ENCODE results near the gene FSTL4. TPM values are rescaled to one million over a fixed set of nuclear protein-coding genes. Genes with fewer than 3 reads are reported as not detected.
"Not testable (repeated sequence)": the region's sequence is repeated elsewhere in the genome, so short reads cannot be mapped to it uniquely, and the experiment has no call there.

Gene FSTL4
- total RNA-seq, 2 donors from 2014 or later = 0.46 TPM; not detected in 1

- no peak for DNase-seq (ENCODE audit: low spot score)
Measured at GRCh38 chr5:133400120-133400519, 212.2 kb downstream of the FSTL4 start.

GRCh38 chr5:133399247-133399891 is 213.0 kb downstream of the FSTL4 start:
- intact Hi-C loops (cut with DNase I) = no loop called here
- no peak for DNase-seq (ENCODE audit: low spot score)

More at GRCh38 chr5:133400120-133400519, 212.2 kb downstream of the FSTL4 start:
- intact Hi-C loops (cut with DNase I) = no loop called here

- intact Hi-C loops (cut with DNase I) = no loop called here
- DNase-seq (ENCODE audit: low spot score) = no peak
Measured at GRCh38 chr5:133398646-133399101, 213.7 kb downstream of the FSTL4 start.

GRCh38 chr5:133397990-133398645 is 214.2 kb downstream of the FSTL4 start:
- intact Hi-C loops (cut with DNase I) = no loop called here
- DNase-seq (ENCODE audit: low spot score) = no peak

GRCh38 chr5:133397348-133397747 is 215.0 kb downstream of the FSTL4 start:
- intact Hi-C loops (cut with DNase I) = no loop called here
- no peak for DNase-seq (ENCODE audit: low spot score)

GRCh38 chr5:133396814-133397213 is 215.5 kb downstream of the FSTL4 start:
- intact Hi-C loops (cut with DNase I) = no loop called here
- no peak for DNase-seq (ENCODE audit: low spot score)

GRCh38 chr5:133396187-133396741 is 216.1 kb downstream of the FSTL4 start:
- intact Hi-C loops (cut with DNase I) = no loop called here
- DNase-seq (ENCODE audit: low spot score) = no peak

- DNase-seq (ENCODE audit: low spot score); intact Hi-C loops (cut with DNase I): not testable (repeated sequence)
Measured at GRCh38 chr5:133395207-133395606, 217.1 kb downstream of the FSTL4 start.

- DNase-seq (ENCODE audit: low spot score); intact Hi-C loops (cut with DNase I): not testable (repeated sequence)
Measured at GRCh38 chr5:133394477-133394817, 217.9 kb downstream of the FSTL4 start.

- DNase-seq (ENCODE audit: low spot score) = no peak
- intact Hi-C loops (cut with DNase I) = no loop called here
Measured at GRCh38 chr5:133393776-133394476, 218.4 kb downstream of the FSTL4 start.

- intact Hi-C loops (cut with DNase I) = no loop called here
- DNase-seq (ENCODE audit: low spot score) = no peak
Measured at GRCh38 chr5:133392448-133392847, 219.9 kb downstream of the FSTL4 start.

GRCh38 chr5:133391354-133392136 is 220.8 kb downstream of the FSTL4 start:
- no peak for DNase-seq (ENCODE audit: low spot score)
- intact Hi-C loops (cut with DNase I) = no loop called here

- DNase-seq (ENCODE audit: low spot score) = no peak
- intact Hi-C loops (cut with DNase I) = no loop called here
Measured at GRCh38 chr5:133390416-133391353, 221.7 kb downstream of the FSTL4 start.

GRCh38 chr5:133389066-133389590 is 223.2 kb downstream of the FSTL4 start:
- DNase-seq (ENCODE audit: low spot score) = no peak
- intact Hi-C loops (cut with DNase I) = no loop called here

- no peak for DNase-seq (ENCODE audit: low spot score)
Measured at GRCh38 chr5:133387621-133388020, 224.7 kb downstream of the FSTL4 start.

GRCh38 chr5:133387091-133387490 is 225.2 kb downstream of the FSTL4 start:
- DNase-seq (ENCODE audit: low spot score) = no peak
- intact Hi-C loops (cut with DNase I) = no loop called here

More at GRCh38 chr5:133387621-133388020, 224.7 kb downstream of the FSTL4 start:
- intact Hi-C loops (cut with DNase I) = no loop called here

- intact Hi-C loops (cut with DNase I) = no loop called here
- DNase-seq (ENCODE audit: low spot score) = no peak
Measured at GRCh38 chr5:133386662-133387061, 225.7 kb downstream of the FSTL4 start.

GRCh38 chr5:133385346-133385745 is 227.0 kb downstream of the FSTL4 start:
- no peak for DNase-seq (ENCODE audit: low spot score)
- intact Hi-C loops (cut with DNase I) = no loop called here
